GM23338 (cell line): ENCODE measurements around the gene CYP1B1. TPM values are rescaled to one million over a fixed set of nuclear protein-coding genes. Genes with fewer than 3 reads are reported as not detected.

Source experiments
- ATAC-seq: fragments of 200-7000 bp; cut with Tn5 transposase; 3 replicates; pipeline ENCODE4 v1.9.1; 2020
- DNase-seq: peaks from one replicate; pipeline ENCODE4 v3.0.0-alpha.2; 2015; ENCODE audit warnings: low spot score
- H2AFZ ChIP-seq: fragments of 200-600 bp; sonication (generic); 2 replicates; pipeline ENCODE4 v1.8.0; 2016; ENCODE audit warnings: antibody characterized with exemption, mild to moderate bottlenecking, moderate library complexity
- H3F3A ChIP-seq: fragments of 200-600 bp; sonication (generic); replicated peaks from 2 replicates; pipeline ENCODE4 v1.8.0; 2017; ENCODE audit warnings: antibody characterized with exemption, mixed run types, low read depth
- H3K27ac ChIP-seq: fragments of 200-600 bp; sonication (generic); 2 replicates; pipeline ENCODE4 v1.6.1; 2016; ENCODE audit warnings: low read depth
- H3K27me3 ChIP-seq: fragments of 200-600 bp; sonication (generic); 2 replicates; pipeline ENCODE4 v1.8.0; 2016; ENCODE audit warnings: mild to moderate bottlenecking, mixed run types, moderate library complexity; ENCODE audit not compliant: insufficient read depth
- H3K36me3 ChIP-seq: fragments of 200-600 bp; sonication (generic); 2 replicates; pipeline ENCODE4 v1.8.0; 2016; ENCODE audit warnings: mild to moderate bottlenecking; ENCODE audit not compliant: insufficient read depth
- H3K4me1 ChIP-seq: fragments of 200-600 bp; sonication (generic); 2 replicates; pipeline ENCODE4 v1.8.0; 2016; ENCODE audit warnings: mild to moderate bottlenecking, moderate library complexity; ENCODE audit not compliant: insufficient read depth
- H3K4me2 ChIP-seq: fragments of 200-600 bp; sonication (generic); 2 replicates; pipeline ENCODE4 v1.7.1; 2017; ENCODE audit warnings: mixed run types
- H3K4me3 ChIP-seq: fragments of 200-600 bp; sonication (generic); 2 replicates; pipeline ENCODE4 v1.6.1; 2016; ENCODE audit warnings: mixed run types
- H3K79me2 ChIP-seq: fragments of 200-600 bp; sonication (generic); replicated peaks from 2 replicates; pipeline ENCODE4 v1.8.0; 2017; ENCODE audit warnings: mild to moderate bottlenecking; ENCODE audit not compliant: insufficient read depth
- H3K9me2 ChIP-seq: fragments of 200-600 bp; sonication (generic); 2 replicates; pipeline ENCODE4 v1.8.0; 2017; ENCODE audit not compliant: insufficient read depth
- H4K20me1 ChIP-seq: fragments of 200-600 bp; sonication (generic); replicated peaks from 2 replicates; pipeline ENCODE4 v1.8.0; 2017; ENCODE audit warnings: mild to moderate bottlenecking; ENCODE audit not compliant: insufficient read depth
- H3K27ac Mint-ChIP-seq: 2 replicates; pipeline ENCODE4 v1.8.0; 2020; ENCODE audit warnings: inconsistent platforms, mild to moderate bottlenecking, moderate library complexity, mixed read lengths
- H3K27me3 Mint-ChIP-seq: 3 replicates; pipeline ENCODE4 v1.8.0; 2022; ENCODE audit warnings: low read depth, mild to moderate bottlenecking, moderate library complexity, mixed read lengths, inconsistent platforms; ENCODE audit not compliant: insufficient read depth, poor library complexity
- H3K36me3 Mint-ChIP-seq: 3 replicates; pipeline ENCODE4 v1.8.0; 2021; ENCODE audit warnings: low read depth, mild to moderate bottlenecking, inconsistent platforms, moderate library complexity, mixed read lengths
- H3K4me1 Mint-ChIP-seq: 3 replicates; pipeline ENCODE4 v1.8.0; 2020; ENCODE audit warnings: mild to moderate bottlenecking, inconsistent platforms, mixed read lengths
- H3K4me3 Mint-ChIP-seq: 3 replicates; pipeline ENCODE4 v1.8.0; 2021; ENCODE audit warnings: moderate library complexity, mild to moderate bottlenecking, inconsistent platforms, mixed read lengths
- H3K9me3 Mint-ChIP-seq: 3 replicates; pipeline ENCODE4 v1.8.0; 2020; ENCODE audit warnings: moderate library complexity, mild to moderate bottlenecking, inconsistent platforms, mixed read lengths
- CTCF ChIP-seq, 2 experiments: fragments of 200-600 bp in 1 of 2; sonication (generic) in 1 of 2; conservative IDR thresholded peaks; 2 replicates each; pipeline versions ENCODE4 v1.5.1 to v1.6.1; 2016 to 2017; ENCODE audit warnings: antibody characterized with exemption in 2 of 2, low read depth in 2 of 2, mild to moderate bottlenecking in 2 of 2, moderate library complexity in 1 of 2
- ETS1 ChIP-seq: IDR thresholded peaks from 2 replicates; pipeline ENCODE4 v1.6.1; 2016; ENCODE audit warnings: antibody characterized with exemption
- EZH2 ChIP-seq: fragments of 200-600 bp; sonication (generic); IDR thresholded peaks from one replicate; pipeline ENCODE4 v1.8.0; 2017; ENCODE audit warnings: antibody characterized with exemption, mild to moderate bottlenecking, low read depth; ENCODE audit not compliant: unreplicated experiment
- EZH2phosphoT487 ChIP-seq: fragments of 200-600 bp; sonication (generic); IDR thresholded peaks from one replicate; pipeline ENCODE4 v1.8.1; 2018; ENCODE audit warnings: antibody characterized with exemption; ENCODE audit not compliant: unreplicated experiment
- JUNB ChIP-seq: IDR thresholded peaks from one replicate; pipeline ENCODE4 v1.6.1; 2016; ENCODE audit warnings: antibody characterized with exemption; ENCODE audit not compliant: unreplicated experiment
- NANOG ChIP-seq: IDR thresholded peaks from 2 replicates; pipeline ENCODE4 v1.6.1; 2016; ENCODE audit warnings: antibody characterized with exemption, borderline replicate concordance
- POLR2AphosphoS5 ChIP-seq: IDR thresholded peaks from 2 replicates; pipeline ENCODE4 v1.6.1; 2016; ENCODE audit warnings: antibody characterized with exemption, low read depth
- REST ChIP-seq: IDR thresholded peaks from one replicate; pipeline ENCODE4 v1.6.1; 2018; ENCODE audit warnings: antibody characterized with exemption; ENCODE audit not compliant: unreplicated experiment
- STAT1 ChIP-seq: IDR thresholded peaks from one replicate; pipeline ENCODE4 v1.6.1; 2016; ENCODE audit warnings: antibody characterized with exemption; ENCODE audit not compliant: unreplicated experiment
- ZNF114 ChIP-seq: fragments of 250-450 bp; sonication (Bioruptor Pico); IDR thresholded peaks from 2 replicates; pipeline ENCODE4 v1.5.0; 2020; ENCODE audit warnings: mild to moderate bottlenecking, moderate library complexity
- ZNF331 ChIP-seq: fragments of 250-450 bp; sonication (Bioruptor Pico); IDR thresholded peaks from 2 replicates; pipeline ENCODE4 v1.5.0; 2020; ENCODE audit warnings: low read depth, mild to moderate bottlenecking, moderate library complexity
- ZNF462 ChIP-seq: fragments of 250-450 bp; sonication (Bioruptor Pico); IDR thresholded peaks from 2 replicates; pipeline ENCODE4 v1.5.0; 2020; ENCODE audit warnings: mild to moderate bottlenecking, moderate library complexity
- polyA plus RNA-seq: library from polyadenylated mRNA; unstranded; fragments of >200 nt; fragmentation: Nextera tagmentation; extraction: Ambion mirVana; gene quantifications from 2 replicates; pipeline ENCODE4 v1.2.1, GENCODE V29; 2016
- total RNA-seq: library from RNA; depleted of rRNA; stranded (reverse); fragments of >200 nt; shearing (Covaris generic); gene quantifications from 2 replicates; pipeline ENCODE4 v1.2.3, GENCODE V29; 2014

CYP1B1 gene
- total and polyA plus RNA-seq, 2 experiments from 2014 or later = 3.3 to 6.2 TPM

- no peaks in the 10 kb centered on the region for H3K27me3 Mint-ChIP-seq
- H3K4me1 ChIP-seq = no peaks in the 10 kb centered on the region
- no peaks in the 10 kb centered on the region for H3F3A ChIP-seq
- no peak overlapping the region for H3K4me2 ChIP-seq
- ATAC-seq (no peak), DNase-seq (no peak)
- no peak overlapping the region for H3K27ac ChIP-seq
- no peaks in the 10 kb centered on the region for H4K20me1 ChIP-seq
- H3K9me2 ChIP-seq = no peaks in the 10 kb centered on the region
- no peaks in the 10 kb centered on the region for H3K79me2 ChIP-seq
- H3K27ac Mint-ChIP-seq = no peak overlapping the region
- TF ChIP-seq ETS1 = no peak
- TF ChIP-seq STAT1 = no peak
- TF ChIP-seq EZH2 = no peak
- TF ChIP-seq ZNF114 (CRISPR knock-in tag) = no peak
- TF ChIP-seq ZNF331 (CRISPR knock-in tag) = no peak
- no peak for TF ChIP-seq CTCF (conservative IDR thresholded peaks at IDR 0.05; ENCODE audit: low read depth in 2 of 2)
- no peak for TF ChIP-seq EZH2phosphoT487
- TF ChIP-seq REST = no peak
- TF ChIP-seq JUNB = no peak
- no peak for TF ChIP-seq POLR2AphosphoS5
- TF ChIP-seq NANOG = no peak
- TF ChIP-seq ZNF462 (CRISPR knock-in tag) = no peak
- H3K27me3 ChIP-seq = no peaks in the 10 kb centered on the region
- H3K36me3 Mint-ChIP-seq = no peaks in the 10 kb centered on the region
- H2AFZ ChIP-seq = no peak overlapping the region
- H3K4me3 Mint-ChIP-seq = no peak overlapping the region
- no peaks in the 10 kb centered on the region; the same call in 2 of the 3 replicates for H3K4me1 Mint-ChIP-seq
- no peaks in the 10 kb centered on the region for H3K9me3 Mint-ChIP-seq
- no peak overlapping the region for H3K4me3 ChIP-seq
- H3K36me3 ChIP-seq = no peaks in the 10 kb centered on the region
Measured at GRCh38 chr2:38057651-38058410, 18.1 kb downstream of the CYP1B1 start.
